Mesodermal cell (in vitro differentiated cells): ENCODE data around the gene XRCC2.

Source experiments
- H3K27ac ChIP-seq: 2 replicates; pipeline ENCODE4 v1.7.0; 2013; ENCODE audit warnings: mild to moderate bottlenecking, low read depth, low read length, moderate library complexity; ENCODE audit not compliant: severe bottlenecking
- H3K36me3 ChIP-seq: 2 replicates; pipeline ENCODE4 v1.7.1; 2013; ENCODE audit warnings: mild to moderate bottlenecking, low read length, moderate library complexity; ENCODE audit not compliant: control insufficient read depth, insufficient read depth
- H3K4me1 ChIP-seq: one replicate; pipeline ENCODE4 v1.7.1; 2013; ENCODE audit warnings: mild to moderate bottlenecking, low read length; ENCODE audit not compliant: insufficient read depth, control insufficient read depth, poor library complexity, severe bottlenecking
- H3K4me3 ChIP-seq: 2 replicates; pipeline ENCODE4 v1.7.0; 2013; ENCODE audit warnings: low read length, control low read depth, mild to moderate bottlenecking; ENCODE audit not compliant: insufficient read depth, poor library complexity, severe bottlenecking; ENCODE audit errors: extremely low read depth
- H3K9me3 ChIP-seq: 2 replicates; pipeline ENCODE4 v1.7.1; 2013; ENCODE audit warnings: mild to moderate bottlenecking, low read length, moderate library complexity; ENCODE audit not compliant: control insufficient read depth
- WGBS, 2 experiments: methylation state at CpG; one replicate each; pipeline ENCODE4 v1.1.5; 2013; ENCODE audit warnings: missing lambda C conversion rate in 2 of 2; ENCODE audit not compliant: insufficient coverage in 2 of 2; 5-methylcytosine and 5-hydroxymethylcytosine counted together

The XRCC2 gene

DNA sequence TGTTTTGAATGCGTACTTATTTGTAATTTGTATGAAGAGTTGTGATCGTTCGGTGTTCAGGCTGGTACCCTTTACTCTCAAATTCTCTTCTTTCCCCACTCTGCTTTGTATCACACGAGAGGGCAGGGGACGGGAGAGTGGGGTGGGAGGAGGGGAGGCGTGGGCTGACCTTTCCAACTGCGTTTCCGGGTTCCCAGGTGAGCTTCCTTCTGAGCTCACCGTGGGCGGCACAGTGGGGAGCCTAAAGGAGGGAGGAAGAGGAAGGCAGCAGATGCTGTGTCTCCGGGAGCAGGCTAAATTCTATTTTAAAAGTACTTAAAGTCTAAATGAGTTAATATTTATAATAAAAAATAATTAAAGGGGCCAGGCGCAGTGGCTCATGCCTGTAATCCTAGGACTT is 7.4 kb upstream of the XRCC2 start:
- no CpG with 5 or more reads among the region's 12 CpGs for WGBS, 2 experiments
- H3K9me3 ChIP-seq: no peaks in the 10 kb centered on the region
- no peaks in the 10 kb centered on the region for H3K36me3 ChIP-seq
- no peak overlapping the region for H3K27ac ChIP-seq
- no peak overlapping the region for H3K4me3 ChIP-seq
- H3K4me1 ChIP-seq: no peaks in the 10 kb centered on the region

DNA sequence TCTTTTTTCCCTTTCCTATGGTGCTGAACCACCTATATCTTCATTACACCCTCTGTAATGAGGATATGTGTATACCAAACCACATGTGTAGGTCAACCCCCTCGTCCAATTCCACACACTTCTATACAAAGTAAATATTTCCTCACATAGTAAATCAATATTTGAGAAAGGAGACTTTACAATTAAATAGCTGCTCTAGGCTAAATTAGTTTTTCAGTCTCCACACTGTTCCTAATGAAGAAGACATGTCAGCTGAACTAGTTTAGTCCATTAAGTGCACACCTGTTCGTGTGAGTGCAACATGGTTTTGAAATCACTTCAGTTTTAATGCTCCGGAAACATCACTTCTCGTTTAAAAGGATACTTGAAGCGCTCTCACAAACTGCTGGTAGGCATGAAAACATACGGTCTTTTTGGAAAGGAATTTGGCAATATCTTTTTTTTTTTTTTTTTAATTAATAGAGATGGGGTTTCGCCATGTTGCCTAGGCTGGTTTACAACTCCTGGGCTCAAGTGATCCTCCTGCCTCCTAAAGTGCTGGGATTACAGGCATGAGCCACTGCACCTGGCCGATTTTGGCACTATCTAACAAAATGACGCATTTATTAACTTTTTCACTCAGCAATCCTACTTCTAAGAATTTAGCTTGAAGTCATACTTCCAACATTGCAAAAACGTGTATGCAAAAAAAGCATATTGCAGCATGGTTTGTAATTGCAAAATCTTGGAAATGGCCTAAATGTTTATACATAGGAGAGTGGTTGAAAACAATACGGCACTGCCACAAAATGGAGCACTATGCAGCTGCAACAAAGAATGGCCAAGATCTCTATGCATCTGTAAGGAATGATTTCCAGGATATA is 2.1 kb upstream of the XRCC2 start:
- Histone ChIP-seq H3K4me3 (no peak overlapping the region), H3K36me3 (peaks cover 6% of the 10 kb centered on the region), H3K27ac (no peak overlapping the region), H3K9me3 (no peaks in the 10 kb centered on the region), H3K4me1 (no peaks in the 10 kb centered on the region)
- 87 to 89% methylated on average over 8 to 9 of the region's 11 CpGs for WGBS, 2 experiments

DNA sequence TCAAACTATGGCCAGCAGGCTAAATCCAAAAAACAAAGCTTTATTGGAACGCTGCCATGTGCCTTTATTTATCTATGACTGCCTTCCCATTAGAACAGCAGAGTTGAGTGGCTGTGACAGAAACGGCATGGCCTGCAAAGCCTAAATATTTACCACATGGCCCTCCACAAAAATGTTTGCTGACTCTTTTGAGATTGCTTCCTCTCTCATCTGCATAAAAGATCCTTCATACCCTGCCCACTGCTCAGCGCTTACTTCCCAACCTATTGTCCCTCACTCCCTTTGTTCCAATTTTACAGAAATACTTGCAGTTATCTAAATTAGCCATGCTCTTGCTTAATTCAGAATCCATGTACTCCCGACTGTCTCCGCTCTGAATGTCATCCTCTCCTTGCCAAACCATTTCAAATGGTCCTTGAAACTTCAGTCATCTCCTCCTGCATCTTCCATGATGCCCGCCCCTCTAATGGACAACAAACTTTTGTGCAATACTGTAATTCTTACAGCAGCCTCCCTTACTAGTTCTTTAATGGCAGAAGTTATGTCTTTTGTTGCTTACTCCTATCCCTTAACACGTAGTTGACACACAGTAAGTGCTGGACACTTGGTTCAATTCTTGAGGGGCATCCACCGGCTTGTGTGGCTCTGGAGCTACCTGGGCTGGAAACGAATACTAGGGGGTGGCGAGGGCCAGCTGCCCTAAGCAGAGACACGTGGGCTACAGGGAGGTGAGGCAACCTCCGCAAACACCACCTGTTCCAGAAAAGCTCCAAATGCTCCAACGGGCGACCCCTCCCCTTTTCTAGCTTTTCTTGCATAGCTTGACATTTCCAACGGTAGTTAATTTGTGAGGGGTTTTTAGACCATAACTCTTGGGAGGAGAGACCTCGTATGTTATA is 832 bp downstream of the XRCC2 start:
- Histone ChIP-seq H3K4me1 (no peaks in the 10 kb centered on the region), H3K36me3 (peaks cover 10% of the 10 kb centered on the region), H3K27ac (no peak overlapping the region), H3K9me3 (no peaks in the 10 kb centered on the region), H3K4me3 (peak overlapping the region; percentile 84)
- WGBS, 2 experiments: 10 to 17% methylated on average over 9 to 11 of the region's 16 CpGs

DNA sequence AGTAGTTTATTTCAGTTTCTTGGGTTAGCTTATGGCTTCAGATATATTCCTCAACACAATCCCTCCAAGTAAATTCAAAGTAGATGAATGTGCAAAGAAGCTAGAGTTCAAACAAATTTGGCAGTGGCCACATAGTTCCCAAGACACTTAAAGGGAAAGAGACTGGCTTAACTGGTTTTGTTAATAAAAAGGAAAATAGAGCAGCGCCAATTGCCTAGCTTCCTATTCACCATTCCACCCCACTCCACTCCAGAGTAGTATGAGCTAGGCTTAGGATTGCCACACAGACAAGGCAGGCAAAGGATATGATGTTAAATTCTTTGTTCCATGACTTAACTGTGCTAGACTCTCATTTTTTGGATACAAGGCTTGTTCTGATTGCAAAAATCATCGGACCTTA is 2.0 kb downstream of the XRCC2 start:
- Histone ChIP-seq H3K4me1 (no peaks in the 10 kb centered on the region), H3K4me3 (no peak overlapping the region), H3K36me3 (peaks cover 19% of the 10 kb centered on the region), H3K27ac (no peak overlapping the region), H3K9me3 (no peaks in the 10 kb centered on the region)
- WGBS, 2 experiments: 100% methylated on average over 1 of the region's 2 CpGs

DNA sequence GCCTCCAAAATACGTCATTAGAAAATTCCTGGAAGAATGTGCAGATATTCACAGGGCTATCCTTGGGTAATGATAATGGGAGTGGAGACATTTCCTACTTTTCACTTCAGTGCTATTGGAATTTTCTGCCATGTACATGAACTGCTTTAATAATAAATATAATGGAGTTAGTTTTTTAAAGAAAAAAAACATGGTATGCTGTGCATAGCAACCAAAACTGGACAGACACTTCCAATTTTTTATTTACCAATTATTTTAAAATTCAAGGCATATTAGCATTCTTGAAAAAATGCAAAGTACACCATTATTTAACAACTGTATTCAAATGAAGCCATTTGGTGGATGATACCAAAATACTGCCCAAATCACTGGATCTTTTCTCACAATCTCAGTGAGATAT is 3.3 kb downstream of the XRCC2 start:
- no peaks in the 10 kb centered on the region for H3K9me3 ChIP-seq
- WGBS, 2 experiments: no CpG with 5 or more reads among the region's 1 CpG
- peaks cover 29% of the 10 kb centered on the region for H3K36me3 ChIP-seq
- no peaks in the 10 kb centered on the region for H3K4me1 ChIP-seq
- H3K4me3 ChIP-seq: no peak overlapping the region
- H3K27ac ChIP-seq: no peak overlapping the region

DNA sequence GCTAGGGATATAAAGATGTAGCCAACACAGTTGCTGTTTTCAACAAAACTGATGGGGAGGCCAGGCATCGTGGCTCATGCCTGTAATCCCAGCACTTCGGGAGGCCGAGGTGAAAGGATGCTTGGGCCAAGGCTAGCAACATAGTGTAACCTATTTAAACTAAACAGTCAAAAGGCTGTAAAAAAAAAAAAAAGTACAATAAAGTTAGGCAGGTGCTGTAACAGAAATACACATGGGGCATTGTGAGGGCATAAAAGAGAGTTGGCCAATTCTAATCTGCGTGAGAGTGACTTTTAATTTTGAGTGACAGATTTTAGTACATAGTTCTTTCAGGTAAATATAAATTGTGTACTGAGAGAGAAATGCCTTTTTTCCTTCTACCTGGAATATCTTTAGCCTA is 6.2 kb downstream of the XRCC2 start:
- Histone ChIP-seq H3K4me3 (no peak overlapping the region), H3K9me3 (no peaks in the 10 kb centered on the region), H3K27ac (no peak overlapping the region), H3K36me3 (peaks cover 47% of the 10 kb centered on the region), H3K4me1 (no peaks in the 10 kb centered on the region)
- 100% methylated on average over 1 of the region's 4 CpGs for WGBS, 2 experiments

DNA sequence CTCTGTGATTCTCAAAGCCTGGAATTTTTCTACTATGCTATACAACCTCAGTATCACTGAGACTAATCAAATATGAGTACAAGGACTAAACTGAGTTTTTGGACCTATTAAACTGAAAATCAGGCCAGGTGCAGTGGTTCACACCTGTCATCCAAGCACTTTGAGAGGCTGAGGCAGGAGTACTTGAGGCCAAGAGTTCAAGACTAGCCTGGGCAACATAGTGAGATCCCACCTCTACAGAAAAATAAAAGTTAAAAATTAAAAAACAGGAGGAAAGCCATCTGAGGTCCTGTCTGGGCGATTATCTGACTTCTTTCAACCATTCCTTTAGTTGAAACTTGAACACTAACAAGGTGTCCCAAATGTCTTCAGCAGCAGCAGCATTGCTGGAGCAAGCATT is 7.0 kb downstream of the XRCC2 start:
- peaks cover 3% of the 10 kb centered on the region for H3K4me1 ChIP-seq
- no peaks in the 10 kb centered on the region for H3K9me3 ChIP-seq
- WGBS, 2 experiments: 83 to 86% methylated on average over 1 of the region's 1 CpG
- peaks cover 49% of the 10 kb centered on the region for H3K36me3 ChIP-seq
- no peak overlapping the region for H3K4me3 ChIP-seq
- H3K27ac ChIP-seq: no peak overlapping the region

DNA sequence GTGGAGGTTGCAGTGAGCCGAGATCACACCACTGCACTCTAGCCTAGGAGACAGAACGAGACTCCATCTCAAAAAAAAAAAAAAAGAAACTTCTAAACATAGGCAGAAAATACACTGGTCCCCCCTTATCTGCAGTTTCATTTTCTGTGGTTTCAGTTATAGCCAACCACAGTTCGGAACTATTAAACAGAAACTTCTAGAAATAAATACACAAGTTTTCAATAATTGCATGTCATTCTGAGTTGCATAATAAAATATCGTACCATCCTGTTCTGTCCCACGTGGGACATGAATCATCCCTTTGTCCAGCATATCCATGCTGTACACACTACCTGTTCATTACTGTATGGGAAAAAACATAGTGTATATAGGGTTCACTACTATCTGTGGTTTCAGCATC is 8.0 kb downstream of the XRCC2 start:
- Histone ChIP-seq H3K27ac (no peak overlapping the region), H3K4me1 (peaks cover 3% of the 10 kb centered on the region), H3K9me3 (no peaks in the 10 kb centered on the region), H3K36me3 (peaks cover 45% of the 10 kb centered on the region), H3K4me3 (no peak overlapping the region)
- 100% methylated on average over 1 of the region's 5 CpGs; no CpG with 5 or more reads in 1 of the 2 experiments for WGBS, 2 experiments

DNA sequence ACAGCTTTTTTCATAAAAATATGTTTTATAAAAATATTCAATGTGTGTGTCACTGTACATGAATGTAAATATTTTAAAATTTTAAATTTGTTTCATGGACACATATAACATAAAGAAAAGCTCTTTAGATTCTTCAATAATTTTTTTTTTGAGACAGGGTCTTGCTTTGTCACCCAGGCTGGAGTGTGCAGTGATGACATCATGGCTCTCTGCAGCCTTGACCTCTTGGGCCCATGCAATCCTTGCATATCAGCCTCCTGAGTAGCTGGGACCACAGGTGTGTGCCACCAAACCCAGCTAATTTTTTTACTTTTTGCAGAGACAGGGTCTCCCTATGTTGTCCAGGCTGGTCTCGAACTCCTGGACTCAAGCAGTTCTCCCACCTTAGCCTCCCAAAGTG is 9.9 kb downstream of the XRCC2 start:
- WGBS, 2 experiments: 63 to 93% methylated on average over 1 of the region's 1 CpG
- peaks cover 49% of the 10 kb centered on the region for H3K36me3 ChIP-seq

DNA sequence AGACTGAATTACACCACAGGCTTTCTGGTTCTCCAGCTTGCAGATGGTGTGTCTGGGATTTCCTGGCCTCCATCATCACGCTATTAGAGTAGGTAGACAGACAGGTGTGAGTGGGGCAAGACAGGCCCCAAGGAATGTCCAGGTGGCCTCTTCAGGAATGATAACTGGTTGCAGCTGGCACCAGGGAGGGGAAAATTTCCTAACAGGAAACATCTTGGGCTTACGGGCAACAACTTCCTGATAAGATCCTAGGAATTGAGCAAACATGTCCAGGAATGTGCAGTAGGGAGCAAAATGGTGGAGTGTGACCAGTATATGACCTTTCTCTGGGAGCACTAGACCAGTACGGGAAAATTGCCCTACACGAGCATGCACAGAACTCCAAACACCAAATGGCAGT is 11.3 kb downstream of the XRCC2 start:
- no peak overlapping the region for H3K4me3 ChIP-seq
- no peak overlapping the region for H3K27ac ChIP-seq
- peaks cover 3% of the 10 kb centered on the region for H3K4me1 ChIP-seq
- peaks cover 57% of the 10 kb centered on the region for H3K36me3 ChIP-seq
- H3K9me3 ChIP-seq: no peaks in the 10 kb centered on the region
- 83 to 88% methylated on average over 4 of the region's 4 CpGs for WGBS, 2 experiments

More for the DNA sequence above, 9.9 kb downstream of the XRCC2 start:
- no peak overlapping the region for H3K27ac ChIP-seq
- no peak overlapping the region for H3K4me3 ChIP-seq
- no peaks in the 10 kb centered on the region for H3K9me3 ChIP-seq
- H3K4me1 ChIP-seq: peaks cover 3% of the 10 kb centered on the region
